ENCODE measurements around the gene TRIM41.
"Not testable (repeated sequence)": the region's sequence is repeated elsewhere in the genome, so short reads cannot be mapped to it uniquely, and the experiment has no call there.

TRIM41 gene

GRCh38 chr5:181212080-181212479, 11.0 kb upstream of the TRIM41 start:
- no peak for DNase-seq

DNA sequence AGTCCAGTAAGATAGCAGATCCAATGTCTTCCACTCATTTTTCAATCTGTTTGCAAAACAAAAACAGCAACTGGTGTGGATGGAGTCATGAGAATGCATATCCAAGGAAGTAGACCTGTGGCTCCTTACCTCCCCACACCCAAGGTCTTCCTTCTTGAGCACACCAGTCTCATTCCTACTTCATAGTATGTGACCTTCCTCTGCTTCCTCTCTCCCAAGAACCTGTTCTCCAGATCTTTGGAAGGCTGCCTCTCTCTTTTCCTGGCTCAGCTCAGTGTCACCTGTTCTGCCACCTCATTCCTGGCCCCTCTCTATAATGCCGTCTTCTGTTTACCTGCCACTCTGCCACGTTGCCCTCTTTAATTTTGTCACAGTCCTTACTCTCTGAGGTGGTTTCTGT, 10.1 kb upstream of the TRIM41 start:
- no peak for DNase-seq

- DNase-seq, result not testable (repeated sequence)
Measured at GRCh38 chr5:181214249-181214648, 8.8 kb upstream of the TRIM41 start.

- DNase-seq, result peak; percentile 38
Measured at GRCh38 chr5:181215997-181216989, 6.8 kb upstream of the TRIM41 start.

- DNase-seq, result peak; percentile 74
Measured at GRCh38 chr5:181217111-181217802, 5.8 kb upstream of the TRIM41 start.

- DNase-seq, result no peak
Measured at GRCh38 chr5:181217803-181218062, 5.3 kb upstream of the TRIM41 start.

GRCh38 chr5:181218795-181219124, 4.3 kb upstream of the TRIM41 start:
- DNase-seq, result no peak

DNA sequence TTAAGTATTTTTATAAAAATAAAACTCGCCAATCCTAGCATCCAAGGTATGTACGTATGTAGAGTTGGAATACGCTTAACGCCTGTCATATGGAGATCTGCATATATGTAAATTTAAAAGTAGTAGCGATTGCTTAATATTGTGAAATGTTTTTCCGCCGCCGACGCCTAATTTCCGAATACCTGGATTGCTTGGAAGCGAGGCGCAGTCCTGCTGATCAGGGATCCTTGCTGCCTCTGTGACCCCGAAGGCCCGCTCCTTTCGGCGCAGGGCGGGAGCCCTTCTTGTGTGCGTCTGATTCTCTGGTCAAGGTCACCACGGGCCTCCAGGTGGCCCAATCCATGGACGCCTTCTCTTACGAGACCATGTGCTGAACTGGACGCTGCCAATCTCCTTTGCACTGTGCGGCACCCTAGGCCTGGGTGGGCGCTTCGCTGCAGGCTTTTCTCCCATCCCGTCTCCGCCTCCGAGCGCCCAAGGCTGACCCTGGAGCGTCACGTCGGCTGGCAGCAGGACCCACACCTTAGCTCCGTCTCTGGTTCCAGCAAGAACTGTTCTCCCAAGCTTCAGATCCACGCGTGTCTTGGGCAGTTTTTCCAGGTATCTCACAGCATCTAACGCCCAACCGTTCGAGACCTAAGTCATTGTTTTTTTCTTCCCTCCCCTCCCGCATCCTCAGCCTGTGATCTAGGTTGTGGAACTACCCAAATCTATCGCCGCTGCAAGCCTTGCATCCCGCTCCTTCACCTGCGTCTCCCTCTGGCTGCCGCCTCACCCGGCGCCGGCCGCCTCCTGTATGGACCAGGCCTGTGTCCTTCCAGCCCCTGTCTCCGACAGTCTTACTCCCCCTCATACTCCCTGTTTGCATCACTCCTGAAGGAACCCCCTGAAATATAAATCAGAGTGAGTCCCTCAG, 3.6 kb upstream of the TRIM41 start:
- no peak for DNase-seq

- no peak for DNase-seq
Measured at GRCh38 chr5:181220178-181220515, 2.9 kb upstream of the TRIM41 start.

- DNase-seq, result no peak
Measured at GRCh38 chr5:181221105-181221791, 1.8 kb upstream of the TRIM41 start.

DNA sequence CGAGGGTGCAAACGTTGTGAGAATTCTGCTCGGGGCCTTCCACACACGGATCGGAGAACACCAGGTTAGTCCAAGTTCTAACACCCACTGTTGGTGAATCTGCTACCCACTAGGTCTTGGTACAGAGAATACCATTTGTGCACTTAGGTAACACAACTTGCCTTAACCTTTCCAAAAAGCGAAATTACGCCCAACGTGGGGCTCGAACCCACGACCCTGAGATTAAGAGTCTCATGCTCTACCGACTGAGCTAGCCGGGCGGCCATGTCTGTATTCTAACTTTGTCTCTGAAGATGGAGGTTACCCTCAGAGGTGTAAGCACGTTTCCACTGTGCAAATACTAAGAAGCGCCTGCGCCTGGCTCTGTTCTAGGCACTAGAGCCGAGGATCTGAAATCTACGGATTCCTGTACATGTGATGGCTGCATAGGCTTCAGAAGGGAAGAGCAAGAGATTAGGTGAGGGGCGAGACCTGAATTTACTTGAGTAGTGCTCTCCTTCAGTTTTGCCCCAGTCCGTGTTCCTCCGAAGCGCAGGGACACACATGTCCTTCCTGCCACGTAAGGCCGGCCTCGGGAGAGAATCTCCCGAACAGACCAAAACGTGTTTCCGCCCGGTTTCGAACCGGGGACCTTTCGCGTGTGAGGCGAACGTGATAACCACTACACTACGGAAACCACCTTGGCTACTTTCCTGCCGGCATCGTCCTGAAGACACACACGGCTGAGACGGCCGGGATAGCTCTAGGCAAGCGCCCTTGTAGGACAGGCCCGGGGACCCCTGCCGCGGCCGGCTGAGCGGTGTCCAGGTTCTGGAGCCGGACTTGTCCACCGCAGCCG, 1.1 kb upstream of the TRIM41 start:
- peak; percentile 98 for DNase-seq

- DNase-seq, result no peak
Measured at GRCh38 chr5:181222630-181223057, 437 bp upstream of the TRIM41 start.

- peak; percentile 48 for DNase-seq
Measured at GRCh38 chr5:181223729-181224389, 778 bp downstream of the TRIM41 start.

DNA sequence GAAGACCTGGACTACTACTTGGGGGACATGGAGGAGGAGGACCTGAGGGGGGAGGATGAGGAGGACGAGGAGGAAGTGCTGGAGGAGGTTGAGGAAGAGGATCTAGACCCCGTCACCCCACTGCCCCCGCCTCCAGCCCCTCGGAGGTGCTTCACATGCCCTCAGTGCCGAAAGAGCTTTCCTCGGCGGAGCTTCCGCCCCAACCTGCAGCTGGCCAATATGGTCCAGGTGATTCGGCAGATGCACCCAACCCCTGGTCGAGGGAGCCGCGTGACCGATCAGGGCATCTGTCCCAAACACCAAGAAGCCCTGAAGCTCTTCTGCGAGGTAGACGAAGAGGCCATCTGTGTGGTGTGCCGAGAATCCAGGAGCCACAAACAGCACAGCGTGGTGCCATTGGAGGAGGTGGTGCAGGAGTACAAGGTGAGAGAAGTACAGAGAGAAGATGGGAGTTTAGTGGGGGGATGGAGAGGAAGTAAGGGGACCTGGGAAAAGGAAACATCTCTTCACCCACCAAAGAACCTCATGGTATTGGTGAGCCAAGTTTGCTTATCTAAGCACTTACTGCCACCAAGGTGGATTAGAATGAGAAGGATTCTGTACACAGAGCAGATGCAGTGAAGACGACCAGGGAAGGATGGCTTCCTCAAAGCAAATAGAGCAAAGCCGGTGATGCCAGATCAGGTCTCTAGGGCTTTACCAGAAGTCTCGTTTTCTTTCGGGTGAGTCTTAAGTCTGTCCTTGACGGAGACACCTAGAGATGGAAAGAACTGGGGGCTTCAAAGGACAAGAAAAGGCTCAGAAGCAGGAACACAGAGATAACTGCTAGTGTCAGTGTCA, 1.5 kb downstream of the TRIM41 start:
- no peak for DNase-seq

- DNase-seq, result no peak
Measured at GRCh38 chr5:181229996-181230395, 6.9 kb downstream of the TRIM41 start.

DNA sequence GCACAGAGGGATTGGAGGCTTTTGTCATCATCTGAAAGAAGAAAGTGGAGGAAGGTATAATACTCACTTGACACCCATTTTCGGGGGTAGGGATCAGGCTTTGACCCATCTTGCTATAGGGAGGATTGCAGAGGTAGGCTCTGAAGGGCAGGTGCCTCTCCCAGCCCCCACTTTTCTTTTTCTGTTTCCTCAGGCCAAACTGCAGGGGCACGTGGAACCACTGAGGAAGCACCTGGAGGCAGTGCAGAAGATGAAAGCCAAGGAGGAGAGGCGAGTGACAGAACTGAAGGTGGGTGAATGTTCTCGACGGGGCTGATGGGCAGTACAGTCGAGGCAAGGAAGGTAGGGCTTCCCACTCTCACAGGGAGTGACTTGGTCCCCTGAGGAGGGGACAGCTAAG, 7.5 kb downstream of the TRIM41 start:
- no peak for DNase-seq

GRCh38 chr5:181231432-181231831, 8.4 kb downstream of the TRIM41 start:
- no peak for DNase-seq

DNA sequence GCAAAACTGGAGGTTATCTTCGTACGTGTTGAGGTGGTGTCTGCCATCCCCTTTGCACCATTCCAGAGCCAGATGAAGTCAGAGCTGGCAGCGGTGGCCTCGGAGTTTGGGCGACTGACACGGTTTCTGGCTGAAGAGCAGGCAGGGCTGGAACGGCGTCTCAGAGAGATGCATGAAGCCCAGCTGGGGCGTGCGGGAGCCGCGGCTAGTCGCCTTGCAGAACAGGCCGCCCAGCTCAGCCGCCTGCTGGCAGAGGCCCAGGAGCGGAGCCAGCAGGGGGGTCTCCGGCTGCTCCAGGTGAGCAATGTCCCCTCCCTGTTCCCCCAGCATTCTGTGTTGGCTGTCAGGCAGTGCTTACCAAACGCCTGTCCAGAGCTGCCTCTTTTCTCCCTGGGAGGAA, 9.5 kb downstream of the TRIM41 start:
- DNase-seq, result no peak

GRCh38 chr5:181233088-181233800, 10.2 kb downstream of the TRIM41 start:
- no peak for DNase-seq

All from EL (cell line).